HEK293 (cell line): ENCODE data around the gene IFT27.

ENCODE experiments used
- CTCF ChIA-PET: fragments of 350-600 bp; formaldehyde crosslinking; extraction: SDS; loops from one replicate; lab custom pipeline; 2021; ENCODE audit warnings: antibody characterized with exemption; lab: Yijun Ruan, JAX
- POLR2A ChIA-PET: fragments of 300-600 bp; formaldehyde crosslinking; extraction: SDS; loops from one replicate; lab custom pipeline; 2020; ENCODE audit warnings: antibody characterized with exemption, inconsistent platforms; lab: Yijun Ruan, JAX
- H3K27ac ChIP-seq: fragments of 200-500 bp; sonication (Bioruptor generic); 2 replicates; pipeline ENCODE4 v1.5.1; 2014; ENCODE audit warnings: low read depth, low read length, control low read depth, inconsistent platforms; ENCODE audit errors: extremely low read depth
- H3K36me3 ChIP-seq, 2 experiments: fragments of 200-500 bp in 1 of 2; sonication (Bioruptor generic) in 1 of 2; 1 replicate in 1 of 2; 2 replicates in 1 of 2; pipeline ENCODE4 v1.5.1; 2014 to 2017; ENCODE audit warnings: inconsistent platforms in 2 of 2, low read length in 2 of 2; ENCODE audit not compliant: control insufficient read depth in 2 of 2, insufficient read depth in 1 of 2
- H3K4me1 ChIP-seq: fragments of 200-500 bp; sonication (Bioruptor generic); 2 replicates; pipeline ENCODE4 v1.5.1; 2014; ENCODE audit warnings: mild to moderate bottlenecking, low read length, inconsistent platforms; ENCODE audit not compliant: control insufficient read depth, insufficient read depth
- H3K4me3 ChIP-seq: 2 replicates; pipeline ENCODE4 v1.5.1; 2011; ENCODE audit warnings: low read depth, mild to moderate bottlenecking, control low read depth, low read length, moderate library complexity
- H3K9me3 ChIP-seq: fragments of 200-500 bp; sonication (Bioruptor generic); 2 replicates; pipeline ENCODE4 v1.5.1; 2014; ENCODE audit warnings: low read depth, low read length, inconsistent platforms; ENCODE audit not compliant: control insufficient read depth, insufficient read depth
- MEIS1 ChIP-seq: sonication (generic); formaldehyde crosslinking; IDR thresholded peaks from 2 replicates; pipeline ENCODE4 v1.8.1; 2022; ENCODE audit warnings: missing genetic modification reagents, mild to moderate bottlenecking, borderline replicate concordance
- SP2 ChIP-seq: fragments of 450-650 bp; formaldehyde crosslinking; IDR thresholded peaks from 2 replicates; pipeline ENCODE4 v1.5.1; 2016; ENCODE audit warnings: missing biosample characterization, missing genetic modification characterization
- TRIM28 ChIP-seq: IDR thresholded peaks from 2 replicates; pipeline ENCODE4 v1.6.1; 2011; ENCODE audit warnings: low read length, control low read depth, borderline replicate concordance
- ZIC2 ChIP-seq: fragments of 450-650 bp; formaldehyde crosslinking; IDR thresholded peaks from 2 replicates; pipeline ENCODE4 v1.5.1; 2016; ENCODE audit warnings: missing biosample characterization, missing genetic modification characterization
- ZNF175 ChIP-seq: fragments of 450-650 bp; formaldehyde crosslinking; IDR thresholded peaks from 2 replicates; pipeline ENCODE4 v1.5.1; 2016; ENCODE audit warnings: missing biosample characterization, missing genetic modification characterization
- ZNF184 ChIP-seq: fragments of 450-650 bp; IDR thresholded peaks from 2 replicates; pipeline ENCODE4 v1.5.1; 2018; ENCODE audit warnings: missing biosample characterization, mild to moderate bottlenecking, missing genetic modification characterization
- ZNF214 ChIP-seq: fragments of 450-650 bp; formaldehyde crosslinking; IDR thresholded peaks from 2 replicates; pipeline ENCODE4 v1.5.1; 2017; ENCODE audit warnings: missing biosample characterization, mild to moderate bottlenecking, missing genetic modification characterization, borderline replicate concordance
- ZNF221 ChIP-seq: fragments of 450-650 bp; formaldehyde crosslinking; IDR thresholded peaks from 2 replicates; pipeline ENCODE4 v1.5.1; 2017; ENCODE audit warnings: missing biosample characterization, missing genetic modification characterization, borderline replicate concordance
- ZNF302 ChIP-seq: fragments of 450-650 bp; formaldehyde crosslinking; IDR thresholded peaks from 2 replicates; pipeline ENCODE4 v1.5.1; 2016; ENCODE audit warnings: missing biosample characterization, missing genetic modification characterization, low read depth
- ZNF544 ChIP-seq: fragments of 450-650 bp; formaldehyde crosslinking; IDR thresholded peaks from 2 replicates; pipeline ENCODE4 v1.5.0; 2017; ENCODE audit warnings: missing biosample characterization, missing genetic modification characterization
- ZNF555 ChIP-seq: fragments of 450-650 bp; formaldehyde crosslinking; conservative IDR thresholded peaks from 2 replicates; pipeline ENCODE4 v1.5.1; 2017; ENCODE audit warnings: missing biosample characterization, mild to moderate bottlenecking, missing genetic modification characterization, inconsistent platforms
- ZNF629 ChIP-seq: fragments of 450-650 bp; formaldehyde crosslinking; IDR thresholded peaks from 2 replicates; pipeline ENCODE4 v1.5.1; 2017; ENCODE audit warnings: missing biosample characterization, missing genetic modification characterization
- ZNF785 ChIP-seq: fragments of 450-650 bp; formaldehyde crosslinking; IDR thresholded peaks from 2 replicates; pipeline ENCODE4 v1.5.1; 2016; ENCODE audit warnings: missing biosample characterization, missing genetic modification characterization
- TF ChIP-seq, protein P1 (sequence below): fragments of 450-650 bp; formaldehyde crosslinking; IDR thresholded peaks from 2 replicates; pipeline ENCODE4 v1.5.1; 2017; ENCODE audit warnings: missing biosample characterization, mild to moderate bottlenecking, missing genetic modification characterization, moderate library complexity
- TF ChIP-seq, protein P2 (sequence below): fragments of 450-650 bp; formaldehyde crosslinking; IDR thresholded peaks from 2 replicates; pipeline ENCODE4 v1.5.1; 2016; ENCODE audit warnings: missing biosample characterization, missing genetic modification characterization
- TF ChIP-seq, protein P3 (sequence below): fragments of 450-650 bp; IDR thresholded peaks from 2 replicates; pipeline ENCODE4 v1.5.1; 2018; ENCODE audit warnings: missing biosample characterization, missing genetic modification characterization
- TF ChIP-seq, protein P4 (sequence below): fragments of 450-650 bp; formaldehyde crosslinking; IDR thresholded peaks from 2 replicates; pipeline ENCODE4 v1.5.1; 2016; ENCODE audit warnings: missing biosample characterization, missing genetic modification characterization
- TF ChIP-seq, protein P5 (sequence below): sonication (generic); formaldehyde crosslinking; IDR thresholded peaks from 2 replicates; pipeline ENCODE4 v1.8.1; 2022; ENCODE audit warnings: mild to moderate bottlenecking, moderate library complexity, missing genetic modification reagents

The IFT27 gene

DNA sequence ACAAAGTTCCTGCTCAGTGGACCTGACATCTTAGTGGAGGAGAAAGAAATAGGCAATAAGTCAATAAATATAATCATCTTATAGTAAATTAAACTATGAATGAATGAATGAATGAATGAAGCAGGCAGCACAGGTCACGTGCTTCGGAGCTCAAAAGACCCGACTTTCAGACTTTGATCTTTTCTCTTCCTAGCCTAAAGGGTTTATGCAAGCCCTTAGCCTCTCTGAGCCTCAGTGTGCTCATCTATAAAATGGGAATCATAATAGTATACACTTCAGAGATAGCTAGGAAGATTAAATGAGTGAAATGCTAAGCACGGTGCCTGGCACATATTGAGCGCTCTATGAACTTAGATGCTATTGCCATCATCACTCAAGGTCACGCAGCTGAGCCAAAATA is 33.4 kb upstream of the IFT27 start (continued):
- TF ChIP-seq ZNF544 = no peak
- TF ChIP-seq MEIS1 (CRISPR knock-in tag) = no peak
- TF ChIP-seq, protein P1, sequence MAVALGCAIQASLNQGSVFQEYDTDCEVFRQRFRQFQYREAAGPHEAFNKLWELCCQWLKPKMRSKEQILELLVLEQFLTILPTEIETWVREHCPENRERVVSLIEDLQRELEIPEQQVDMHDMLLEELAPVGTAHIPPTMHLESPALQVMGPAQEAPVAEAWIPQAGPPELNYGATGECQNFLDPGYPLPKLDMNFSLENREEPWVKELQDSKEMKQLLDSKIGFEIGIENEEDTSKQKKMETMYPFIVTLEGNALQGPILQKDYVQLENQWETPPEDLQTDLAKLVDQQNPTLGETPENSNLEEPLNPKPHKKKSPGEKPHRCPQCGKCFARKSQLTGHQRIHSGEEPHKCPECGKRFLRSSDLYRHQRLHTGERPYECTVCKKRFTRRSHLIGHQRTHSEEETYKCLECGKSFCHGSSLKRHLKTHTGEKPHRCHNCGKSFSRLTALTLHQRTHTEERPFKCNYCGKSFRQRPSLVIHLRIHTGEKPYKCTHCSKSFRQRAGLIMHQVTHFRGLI (tag by site-specific recombination) = no peak
- no peak for TF ChIP-seq SP2 (tag by site-specific recombination)
- TF ChIP-seq, all 188 proteins: peak for 0

DNA sequence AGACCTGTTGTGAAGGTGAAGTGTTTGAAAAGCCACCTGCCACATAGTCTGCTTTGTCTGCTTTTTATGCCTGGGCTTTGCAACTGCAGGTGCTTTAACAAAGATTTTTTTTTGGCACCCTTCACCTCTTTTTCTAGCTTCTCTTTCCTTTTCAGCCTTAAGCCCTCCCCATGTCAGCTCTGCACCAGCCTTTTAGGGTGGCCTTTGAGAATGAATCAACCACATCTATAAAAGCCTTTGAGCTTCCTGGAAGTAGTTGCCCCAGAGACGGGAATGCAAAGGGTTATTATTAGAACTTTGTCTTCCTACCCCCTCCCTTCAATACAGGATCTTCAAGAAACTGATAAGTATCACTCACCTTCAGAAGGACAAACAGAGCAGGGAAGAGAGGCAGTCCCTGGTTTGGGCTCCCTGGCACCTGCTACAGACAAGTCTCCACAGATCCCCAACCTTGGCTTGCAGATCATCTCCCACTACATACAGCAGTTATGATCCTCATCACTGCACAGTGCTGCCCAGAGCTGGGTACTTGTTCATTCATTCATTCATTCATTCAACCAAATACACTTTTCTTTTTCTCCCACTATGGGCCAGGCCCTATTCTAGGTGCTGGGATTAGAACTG is 32.9 kb upstream of the IFT27 start:
- Histone ChIP-seq H3K9me3 (no peaks in the 10 kb centered on the region), H3K4me3 (no peak overlapping the region), H3K27ac (no peak overlapping the region), H3K4me1 (no peaks in the 10 kb centered on the region), H3K36me3 (no peaks in the 10 kb centered on the region)
- CTCF ChIA-PET = interaction anchor here (1.0 to 1.9 kb wide), 3 partner anchors 27 to 47 kb away, joined by 3 to 6 read pairs (median 5); no protein-coding TSS in a partner anchor
- TF ChIP-seq, protein P2, sequence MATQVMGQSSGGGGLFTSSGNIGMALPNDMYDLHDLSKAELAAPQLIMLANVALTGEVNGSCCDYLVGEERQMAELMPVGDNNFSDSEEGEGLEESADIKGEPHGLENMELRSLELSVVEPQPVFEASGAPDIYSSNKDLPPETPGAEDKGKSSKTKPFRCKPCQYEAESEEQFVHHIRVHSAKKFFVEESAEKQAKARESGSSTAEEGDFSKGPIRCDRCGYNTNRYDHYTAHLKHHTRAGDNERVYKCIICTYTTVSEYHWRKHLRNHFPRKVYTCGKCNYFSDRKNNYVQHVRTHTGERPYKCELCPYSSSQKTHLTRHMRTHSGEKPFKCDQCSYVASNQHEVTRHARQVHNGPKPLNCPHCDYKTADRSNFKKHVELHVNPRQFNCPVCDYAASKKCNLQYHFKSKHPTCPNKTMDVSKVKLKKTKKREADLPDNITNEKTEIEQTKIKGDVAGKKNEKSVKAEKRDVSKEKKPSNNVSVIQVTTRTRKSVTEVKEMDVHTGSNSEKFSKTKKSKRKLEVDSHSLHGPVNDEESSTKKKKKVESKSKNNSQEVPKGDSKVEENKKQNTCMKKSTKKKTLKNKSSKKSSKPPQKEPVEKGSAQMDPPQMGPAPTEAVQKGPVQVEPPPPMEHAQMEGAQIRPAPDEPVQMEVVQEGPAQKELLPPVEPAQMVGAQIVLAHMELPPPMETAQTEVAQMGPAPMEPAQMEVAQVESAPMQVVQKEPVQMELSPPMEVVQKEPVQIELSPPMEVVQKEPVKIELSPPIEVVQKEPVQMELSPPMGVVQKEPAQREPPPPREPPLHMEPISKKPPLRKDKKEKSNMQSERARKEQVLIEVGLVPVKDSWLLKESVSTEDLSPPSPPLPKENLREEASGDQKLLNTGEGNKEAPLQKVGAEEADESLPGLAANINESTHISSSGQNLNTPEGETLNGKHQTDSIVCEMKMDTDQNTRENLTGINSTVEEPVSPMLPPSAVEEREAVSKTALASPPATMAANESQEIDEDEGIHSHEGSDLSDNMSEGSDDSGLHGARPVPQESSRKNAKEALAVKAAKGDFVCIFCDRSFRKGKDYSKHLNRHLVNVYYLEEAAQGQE (tag by site-specific recombination) = no peak
- TF ChIP-seq TRIM28 (no peak), ZNF555 (tag by site-specific recombination) (no peak), ZNF214 (tag by site-specific recombination) (no peak), ZNF221 (tag by site-specific recombination) (no peak)
- TF ChIP-seq, protein P3, sequence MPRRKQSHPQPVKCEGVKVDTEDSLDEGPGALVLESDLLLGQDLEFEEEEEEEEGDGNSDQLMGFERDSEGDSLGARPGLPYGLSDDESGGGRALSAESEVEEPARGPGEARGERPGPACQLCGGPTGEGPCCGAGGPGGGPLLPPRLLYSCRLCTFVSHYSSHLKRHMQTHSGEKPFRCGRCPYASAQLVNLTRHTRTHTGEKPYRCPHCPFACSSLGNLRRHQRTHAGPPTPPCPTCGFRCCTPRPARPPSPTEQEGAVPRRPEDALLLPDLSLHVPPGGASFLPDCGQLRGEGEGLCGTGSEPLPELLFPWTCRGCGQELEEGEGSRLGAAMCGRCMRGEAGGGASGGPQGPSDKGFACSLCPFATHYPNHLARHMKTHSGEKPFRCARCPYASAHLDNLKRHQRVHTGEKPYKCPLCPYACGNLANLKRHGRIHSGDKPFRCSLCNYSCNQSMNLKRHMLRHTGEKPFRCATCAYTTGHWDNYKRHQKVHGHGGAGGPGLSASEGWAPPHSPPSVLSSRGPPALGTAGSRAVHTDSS (tag by site-specific recombination) = no peak
- TF ChIP-seq, all 188 proteins: peak for 0
- POLR2A ChIA-PET = no interaction called here

DNA sequence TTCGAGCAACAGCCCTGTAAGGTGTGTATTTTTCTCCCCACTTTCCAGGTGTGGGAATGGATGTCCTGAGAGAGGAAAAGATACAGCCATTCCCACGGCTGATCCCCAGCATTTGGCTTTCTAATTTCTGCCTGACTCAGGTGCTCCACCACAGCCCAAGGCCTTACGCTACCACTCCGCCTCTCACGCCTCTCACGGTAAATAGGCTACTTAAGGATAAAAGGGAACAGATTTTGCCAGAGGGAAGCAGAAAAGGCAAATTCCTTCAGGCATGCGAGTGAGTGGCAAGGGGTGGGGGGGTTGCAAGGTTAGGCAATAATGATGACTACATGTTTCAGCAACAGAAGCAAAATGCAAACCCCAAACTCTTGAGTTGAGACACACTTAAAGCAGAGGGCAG is 31.7 kb upstream of the IFT27 start:
- ChIA-PET CTCF (interaction anchor here (1.9 kb wide), 1 partner anchor 25 kb away, joined by 5 read pairs; no protein-coding TSS in a partner anchor), POLR2A (no interaction called here)
- no peaks in the 10 kb centered on the region for H3K4me1 ChIP-seq
- H3K9me3 ChIP-seq = no peaks in the 10 kb centered on the region
- TF ChIP-seq, protein P4, sequence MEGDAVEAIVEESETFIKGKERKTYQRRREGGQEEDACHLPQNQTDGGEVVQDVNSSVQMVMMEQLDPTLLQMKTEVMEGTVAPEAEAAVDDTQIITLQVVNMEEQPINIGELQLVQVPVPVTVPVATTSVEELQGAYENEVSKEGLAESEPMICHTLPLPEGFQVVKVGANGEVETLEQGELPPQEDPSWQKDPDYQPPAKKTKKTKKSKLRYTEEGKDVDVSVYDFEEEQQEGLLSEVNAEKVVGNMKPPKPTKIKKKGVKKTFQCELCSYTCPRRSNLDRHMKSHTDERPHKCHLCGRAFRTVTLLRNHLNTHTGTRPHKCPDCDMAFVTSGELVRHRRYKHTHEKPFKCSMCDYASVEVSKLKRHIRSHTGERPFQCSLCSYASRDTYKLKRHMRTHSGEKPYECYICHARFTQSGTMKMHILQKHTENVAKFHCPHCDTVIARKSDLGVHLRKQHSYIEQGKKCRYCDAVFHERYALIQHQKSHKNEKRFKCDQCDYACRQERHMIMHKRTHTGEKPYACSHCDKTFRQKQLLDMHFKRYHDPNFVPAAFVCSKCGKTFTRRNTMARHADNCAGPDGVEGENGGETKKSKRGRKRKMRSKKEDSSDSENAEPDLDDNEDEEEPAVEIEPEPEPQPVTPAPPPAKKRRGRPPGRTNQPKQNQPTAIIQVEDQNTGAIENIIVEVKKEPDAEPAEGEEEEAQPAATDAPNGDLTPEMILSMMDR (tag by site-specific recombination) = no peak
- no peak for TF ChIP-seq ZNF221 (tag by site-specific recombination)
- TF ChIP-seq ZNF302 = no peak
- TF ChIP-seq, protein P5, sequence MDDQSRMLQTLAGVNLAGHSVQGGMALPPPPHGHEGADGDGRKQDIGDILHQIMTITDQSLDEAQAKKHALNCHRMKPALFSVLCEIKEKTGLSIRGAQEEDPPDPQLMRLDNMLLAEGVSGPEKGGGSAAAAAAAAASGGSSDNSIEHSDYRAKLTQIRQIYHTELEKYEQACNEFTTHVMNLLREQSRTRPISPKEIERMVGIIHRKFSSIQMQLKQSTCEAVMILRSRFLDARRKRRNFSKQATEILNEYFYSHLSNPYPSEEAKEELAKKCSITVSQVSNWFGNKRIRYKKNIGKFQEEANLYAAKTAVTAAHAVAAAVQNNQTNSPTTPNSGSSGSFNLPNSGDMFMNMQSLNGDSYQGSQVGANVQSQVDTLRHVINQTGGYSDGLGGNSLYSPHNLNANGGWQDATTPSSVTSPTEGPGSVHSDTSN (CRISPR knock-in tag) = no peak
- TF ChIP-seq ZNF629 = no peak
- TF ChIP-seq ZNF785 (tag by site-specific recombination) = no peak
- TF ChIP-seq ZIC2 (tag by site-specific recombination) = no peak
- TF ChIP-seq ZNF175 = no peak
- TF ChIP-seq ZNF184 (tag by site-specific recombination) = no peak
- TF ChIP-seq, protein P3 (tag by site-specific recombination) = no peak
- TF ChIP-seq, all 188 proteins: peak for 0
- no peak overlapping the region for H3K27ac ChIP-seq
- no peaks in the 10 kb centered on the region for H3K36me3 ChIP-seq
- H3K4me3 ChIP-seq = no peak overlapping the region
